RWPE1 (cell line): Measurements from ENCODE around the gene EBF4.

Experiments used
- CTCF ChIA-PET: fragments of 350-600 bp; sonication (Branson Sonifier 250); formaldehyde crosslinking; extraction: SDS; loops from one replicate; lab custom pipeline; 2021; lab: Yijun Ruan, JAX
- POLR2A ChIA-PET: fragments of 400-600 bp; formaldehyde crosslinking; extraction: SDS; loops from one replicate; lab custom pipeline; 2020; ENCODE audit warnings: antibody characterized with exemption; ENCODE audit not compliant: low non-redundant PET; lab: Yijun Ruan, JAX
- DNase-seq: peaks from one replicate; pipeline ENCODE4 v3.0.0; 2012; ENCODE audit warnings: low spot score
- H3K27ac ChIP-seq: fragments of 450-650 bp; 2 replicates; pipeline ENCODE4 v1.5.1; 2017
- TF ChIP-seq, protein P1 (sequence below): fragments of 450-650 bp; conservative IDR thresholded peaks from 2 replicates; pipeline ENCODE4 v1.5.1; 2017; ENCODE audit warnings: low read depth, mild to moderate bottlenecking

EBF4 gene

DNA sequence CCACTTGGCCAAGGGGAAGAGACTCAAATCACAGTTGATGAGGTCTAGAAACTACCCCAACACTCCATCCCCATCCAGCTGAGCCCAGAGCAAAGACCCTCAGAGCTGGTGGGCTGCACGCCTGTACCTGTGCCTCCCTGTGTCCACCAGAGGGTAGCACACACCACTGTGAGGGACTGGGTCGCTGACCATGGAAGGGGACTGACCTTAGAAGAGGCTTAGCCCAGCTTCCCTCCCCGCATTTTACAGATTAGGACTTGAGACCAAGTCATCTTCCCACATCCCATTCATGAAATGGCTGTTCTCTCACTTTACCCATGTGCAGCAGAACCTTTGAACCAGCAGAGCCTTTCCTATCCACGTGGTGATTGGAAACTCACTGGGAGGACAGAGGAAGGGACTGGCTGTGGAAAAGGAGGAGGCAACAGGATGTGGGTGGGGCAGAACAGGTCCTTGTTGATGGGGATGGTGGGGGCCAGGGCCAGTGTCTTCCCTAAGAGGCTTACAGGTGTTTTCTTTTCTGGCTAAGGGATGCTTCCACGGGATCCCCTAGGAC, 63.6 kb downstream of the EBF4 start:
- no peak overlapping the region for H3K27ac ChIP-seq
- ChIA-PET POLR2A (no interaction called here), CTCF (interaction anchor here (0.6 to 1.4 kb wide), 4 partner anchors 10 to 245 kb away, joined by 3 to 8 read pairs (median 4); no protein-coding TSS in a partner anchor)
- DNase-seq = peak; percentile 40
- TF ChIP-seq, protein P1, sequence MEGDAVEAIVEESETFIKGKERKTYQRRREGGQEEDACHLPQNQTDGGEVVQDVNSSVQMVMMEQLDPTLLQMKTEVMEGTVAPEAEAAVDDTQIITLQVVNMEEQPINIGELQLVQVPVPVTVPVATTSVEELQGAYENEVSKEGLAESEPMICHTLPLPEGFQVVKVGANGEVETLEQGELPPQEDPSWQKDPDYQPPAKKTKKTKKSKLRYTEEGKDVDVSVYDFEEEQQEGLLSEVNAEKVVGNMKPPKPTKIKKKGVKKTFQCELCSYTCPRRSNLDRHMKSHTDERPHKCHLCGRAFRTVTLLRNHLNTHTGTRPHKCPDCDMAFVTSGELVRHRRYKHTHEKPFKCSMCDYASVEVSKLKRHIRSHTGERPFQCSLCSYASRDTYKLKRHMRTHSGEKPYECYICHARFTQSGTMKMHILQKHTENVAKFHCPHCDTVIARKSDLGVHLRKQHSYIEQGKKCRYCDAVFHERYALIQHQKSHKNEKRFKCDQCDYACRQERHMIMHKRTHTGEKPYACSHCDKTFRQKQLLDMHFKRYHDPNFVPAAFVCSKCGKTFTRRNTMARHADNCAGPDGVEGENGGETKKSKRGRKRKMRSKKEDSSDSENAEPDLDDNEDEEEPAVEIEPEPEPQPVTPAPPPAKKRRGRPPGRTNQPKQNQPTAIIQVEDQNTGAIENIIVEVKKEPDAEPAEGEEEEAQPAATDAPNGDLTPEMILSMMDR = no peak; the same call in 1 of the 2 replicates

DNA sequence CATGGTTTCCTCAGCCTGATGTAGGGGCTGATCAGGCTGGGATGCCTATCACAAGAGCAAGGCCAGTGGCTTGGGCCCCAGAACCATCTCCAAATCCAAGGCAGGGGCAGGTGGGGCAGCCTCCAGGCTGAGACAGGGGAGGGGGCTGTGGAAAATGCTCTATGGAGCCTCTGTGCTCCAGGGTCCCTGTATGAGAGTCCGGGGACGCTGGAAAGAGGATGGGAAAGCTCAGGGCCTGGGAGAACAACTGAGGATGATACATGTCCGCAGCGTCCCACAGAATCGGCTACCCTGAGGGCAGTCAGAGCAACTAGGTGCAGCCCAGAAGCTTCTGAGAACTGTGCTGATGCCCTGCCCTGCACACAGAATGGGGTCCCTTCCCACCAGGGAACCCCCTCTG, 64.4 kb downstream of the EBF4 start:
- no peak for DNase-seq
- POLR2A ChIA-PET = no interaction called here
- no peak overlapping the region for H3K27ac ChIP-seq
- TF ChIP-seq, protein P1 = no peak
- CTCF ChIA-PET = no interaction called here

DNA sequence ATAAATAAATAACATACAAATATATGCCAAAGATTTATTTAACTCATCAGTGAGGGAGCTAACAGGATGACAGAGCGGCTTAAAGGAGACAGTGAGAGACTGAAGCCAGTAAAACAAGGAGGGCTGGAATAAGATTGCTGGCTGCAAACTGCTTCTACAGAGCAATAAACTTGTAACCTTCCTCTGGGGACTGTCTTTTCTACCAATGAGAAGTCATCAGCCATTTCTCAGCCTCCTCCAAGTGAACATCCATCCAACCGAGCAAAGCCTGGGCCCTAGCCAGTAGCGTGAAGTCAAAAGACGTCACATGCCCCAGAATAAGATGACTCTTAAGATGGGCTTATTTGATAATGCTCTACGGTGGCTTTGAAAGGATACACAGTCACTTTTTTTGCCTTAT, 65.4 kb downstream of the EBF4 start:
- H3K27ac ChIP-seq = no peak overlapping the region
- DNase-seq = no peak
- ChIA-PET POLR2A (no interaction called here), CTCF (no interaction called here)
- TF ChIP-seq, protein P1 = no peak

DNA sequence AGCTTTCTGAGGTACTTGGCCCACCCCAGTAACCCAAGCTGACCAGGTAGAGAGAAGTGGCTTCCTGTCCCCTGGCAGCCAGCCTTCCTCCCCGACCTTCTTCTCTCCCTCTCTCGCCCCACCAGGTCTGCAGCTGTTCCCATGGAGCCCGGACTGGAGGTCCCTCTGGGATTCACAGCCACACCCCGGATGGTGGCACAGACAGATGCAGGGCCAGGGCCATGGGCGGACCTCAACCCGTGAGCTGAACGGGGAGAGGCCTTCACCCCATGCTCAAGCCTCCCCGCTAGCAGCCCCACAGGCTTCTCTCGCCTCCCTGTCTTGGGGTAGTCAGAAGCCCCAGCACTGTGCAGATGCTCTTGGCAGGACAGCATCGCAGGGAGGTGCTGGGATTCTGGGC, 66.6 kb downstream of the EBF4 start:
- H3K27ac ChIP-seq = no peak overlapping the region
- POLR2A ChIA-PET = no interaction called here
- CTCF ChIA-PET = interaction anchor here (0.5 to 0.7 kb wide), 2 partner anchors 10 to 108 kb away, joined by 3 to 4 read pairs; no protein-coding TSS in a partner anchor
- TF ChIP-seq, protein P1 = no peak
- no peak for DNase-seq

DNA sequence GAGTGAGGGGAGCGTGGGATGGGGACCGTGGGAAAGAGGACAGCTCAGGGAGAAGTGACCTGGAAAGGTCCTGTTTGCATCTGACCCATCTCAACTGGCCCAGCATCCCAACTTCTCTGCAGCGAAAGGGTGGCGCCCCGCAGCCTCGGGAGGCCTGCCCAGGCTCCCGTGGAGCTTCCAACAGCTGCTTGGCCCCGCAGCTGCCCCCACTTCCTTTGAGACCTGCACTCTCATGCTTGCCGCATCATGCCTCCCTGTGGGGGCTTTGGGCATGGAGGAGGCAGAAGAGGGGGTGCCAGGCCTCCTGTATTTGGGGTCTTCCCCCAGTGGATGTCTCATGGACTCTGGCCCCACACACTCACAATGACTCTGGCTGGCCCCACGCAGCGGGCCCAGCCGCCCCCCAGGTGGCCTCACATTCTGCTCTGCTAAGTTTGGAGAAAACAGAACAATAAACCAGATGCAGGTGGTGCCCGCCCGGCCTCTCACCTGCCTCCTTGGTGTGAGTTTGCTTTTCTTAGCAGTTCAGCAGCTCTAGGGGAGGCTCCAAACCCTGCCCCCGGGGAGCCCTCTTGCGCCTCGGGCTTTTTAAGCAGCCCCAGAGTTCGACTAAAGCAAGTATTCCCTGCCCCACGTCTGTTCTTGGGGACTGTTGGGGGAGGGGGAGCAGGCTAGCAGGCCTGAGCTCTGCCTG, 67.2 kb downstream of the EBF4 start:
- CTCF ChIA-PET = interaction anchor here (0.7 kb wide), 1 partner anchor 11 kb away, joined by 3 read pairs; no protein-coding TSS in a partner anchor
- TF ChIP-seq, protein P1 = no peak
- no peak overlapping the region for H3K27ac ChIP-seq
- POLR2A ChIA-PET = no interaction called here
- DNase-seq = no peak

DNA sequence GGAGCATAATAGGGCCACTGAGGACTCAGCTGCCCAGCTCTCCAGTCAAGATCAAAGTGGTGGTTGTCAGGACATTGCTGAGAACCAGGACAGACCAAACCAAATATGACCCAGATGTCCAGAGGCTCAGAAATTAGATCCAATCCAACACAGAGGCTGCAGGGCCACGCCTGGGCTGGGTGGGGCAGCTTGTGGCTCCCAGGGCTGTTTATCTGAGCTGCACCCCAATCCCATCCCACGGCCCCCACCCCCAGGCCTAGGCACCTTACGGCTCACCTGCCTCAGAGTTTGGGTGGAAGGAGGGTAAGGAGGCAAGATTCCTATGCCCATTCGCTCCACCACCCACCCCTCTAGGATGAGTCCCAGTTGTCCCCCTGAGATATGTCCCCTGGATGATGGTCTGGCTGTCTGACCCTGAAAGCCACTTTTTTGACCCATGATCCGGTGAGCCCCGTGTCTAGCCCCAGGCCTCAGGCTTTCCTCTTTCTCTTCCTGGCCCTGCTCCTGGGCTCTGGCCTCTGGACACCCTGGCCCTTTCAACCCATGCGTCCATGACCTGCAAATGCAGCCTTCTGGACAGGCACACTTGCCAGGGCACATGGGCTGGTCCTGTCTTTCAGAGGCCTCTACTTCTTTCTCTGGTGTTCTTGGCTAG, 67.8 kb downstream of the EBF4 start:
- TF ChIP-seq, protein P1 = no peak
- POLR2A ChIA-PET = no interaction called here
- H3K27ac ChIP-seq = no peak overlapping the region
- CTCF ChIA-PET = no interaction called here
- no peak for DNase-seq
